GM12892 (cell line): ENCODE results near the gene CYB5R3.

Source experiments
- POLR2AphosphoS5 ChIP-seq: IDR thresholded peaks from 2 replicates; pipeline ENCODE4 v1.6.1; 2011; ENCODE audit warnings: low read depth, low read length, control low read depth
- TAF1 ChIP-seq: IDR thresholded peaks from 2 replicates; pipeline ENCODE4 v1.6.1; 2011; ENCODE audit warnings: low read depth, mild to moderate bottlenecking, control low read depth, low read length, borderline replicate concordance

GRCh38 chr22:42610186-42610585 lies 39.0 kb downstream of the CYB5R3 start:
- TF ChIP-seq TAF1 (no peak), POLR2AphosphoS5 (no peak)
